ENCODE results near the gene METTL6.
"Not testable (repeated sequence)": the region's sequence is repeated elsewhere in the genome, so short reads cannot be mapped to it uniquely, and the experiment has no call there.

The METTL6 gene

DNA sequence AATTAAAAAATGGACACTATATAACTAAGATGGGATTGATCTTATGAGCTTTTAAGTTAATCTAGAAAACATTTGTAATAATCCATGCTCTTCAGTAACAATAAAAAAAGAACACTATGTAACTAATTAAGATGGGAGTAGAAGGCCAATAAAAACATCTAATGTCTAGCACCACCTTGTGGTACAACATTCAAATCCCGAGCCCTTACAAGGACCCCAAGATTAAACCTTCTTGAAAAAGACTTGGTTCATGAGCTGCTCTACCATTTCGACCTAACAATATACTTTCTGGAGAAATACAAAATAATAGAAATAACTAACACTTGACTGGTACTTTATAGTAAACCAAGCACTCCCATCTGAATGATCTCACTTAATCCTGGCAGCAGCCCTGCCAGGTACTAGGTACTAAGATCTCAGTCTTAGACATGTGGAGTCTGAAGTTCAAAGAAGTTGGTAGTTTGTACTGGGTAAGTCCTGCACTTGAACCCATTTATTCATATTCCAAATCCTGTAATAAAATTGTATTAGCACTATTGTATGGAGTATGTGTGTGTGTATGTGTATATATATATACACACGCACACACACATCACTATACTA, 21.8 kb downstream of the METTL6 start:
- in situ Hi-C loops (cut with MboI; ENCODE audit: low sequenced_read_pairs) = no loop called here

DNA sequence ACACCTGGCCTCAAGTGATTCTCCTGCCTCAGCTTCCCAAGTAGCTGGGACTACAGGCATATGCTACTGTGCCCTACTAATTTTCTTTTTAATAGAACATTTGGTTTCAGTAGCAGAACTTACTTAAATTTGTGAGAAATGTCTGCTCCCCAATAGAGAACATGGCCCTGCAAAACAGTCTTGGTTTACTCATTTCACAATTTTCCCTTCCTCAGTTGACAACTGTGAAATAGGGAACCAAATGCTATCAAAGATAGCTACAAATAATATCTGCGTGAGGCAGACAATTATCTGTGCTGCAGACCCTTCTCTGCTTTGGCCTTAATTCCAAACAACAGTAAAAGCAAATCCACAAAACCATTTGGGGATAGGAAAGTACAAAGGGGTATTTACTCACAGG, 22.6 kb downstream of the METTL6 start:
- in situ Hi-C loops (cut with MboI; ENCODE audit: low sequenced_read_pairs) = no loop called here

DNA sequence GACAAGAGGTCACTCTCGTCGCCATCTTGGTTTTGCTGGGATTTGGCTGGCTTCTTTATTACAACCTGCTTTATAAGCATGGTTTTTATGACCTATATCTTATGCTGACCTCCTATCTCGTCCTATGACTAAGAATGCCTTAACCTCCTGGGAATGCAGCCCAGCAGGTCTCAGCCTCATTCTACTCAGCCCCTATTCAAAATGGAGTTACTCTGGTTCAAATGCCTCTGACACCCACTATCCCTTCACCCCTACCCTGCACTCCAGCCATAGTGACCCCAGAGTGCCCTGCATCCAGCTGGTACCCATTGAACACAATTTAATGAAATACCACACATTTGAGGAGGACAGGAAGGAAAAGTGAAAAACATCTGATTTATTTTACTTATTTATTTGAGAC, 23.4 kb downstream of the METTL6 start:
- in situ Hi-C loops (cut with MboI; ENCODE audit: low sequenced_read_pairs) = no loop called here

DNA sequence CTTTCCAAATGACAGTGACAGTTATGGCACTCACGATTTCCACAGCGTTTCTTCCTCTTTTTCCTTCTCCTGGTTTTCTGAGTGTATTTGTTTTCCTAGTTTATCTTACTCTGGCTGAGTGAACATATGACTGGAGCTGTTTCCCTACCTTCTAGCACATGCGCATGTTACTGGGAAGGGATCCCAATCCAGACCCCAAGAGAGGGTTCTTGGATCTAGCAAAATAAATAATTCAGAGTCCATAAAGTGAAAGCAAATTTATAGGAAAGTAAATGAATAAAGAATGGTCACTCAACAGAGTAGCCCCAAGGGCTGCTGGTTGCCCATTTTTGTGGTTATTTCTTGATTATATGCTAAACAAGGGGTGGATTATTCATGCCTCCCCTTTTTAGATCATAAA, 23.8 kb downstream of the METTL6 start:
- in situ Hi-C loops (cut with MboI; ENCODE audit: low sequenced_read_pairs) = no loop called here

DNA sequence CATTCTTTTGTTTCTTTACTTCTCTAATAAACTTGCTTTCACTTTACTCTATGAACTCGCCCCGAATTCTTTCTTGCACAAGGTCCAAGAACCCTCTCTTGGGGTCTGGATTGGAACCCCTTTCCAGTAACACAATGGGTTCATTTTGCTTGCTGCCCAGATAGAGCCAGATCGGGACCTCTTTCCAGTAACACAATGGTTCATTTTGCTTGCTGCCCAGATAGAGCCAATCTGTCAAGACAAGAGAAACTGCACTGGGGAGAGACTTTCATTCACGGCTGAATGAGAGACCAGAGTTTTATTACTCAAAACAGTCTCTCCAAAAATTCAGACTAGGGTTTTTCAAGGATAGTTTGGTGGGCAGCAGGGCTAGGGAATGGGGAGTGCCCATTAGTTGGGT, 25.4 kb downstream of the METTL6 start:
- in situ Hi-C loops (cut with MboI; ENCODE audit: low sequenced_read_pairs) = no loop called here

DNA sequence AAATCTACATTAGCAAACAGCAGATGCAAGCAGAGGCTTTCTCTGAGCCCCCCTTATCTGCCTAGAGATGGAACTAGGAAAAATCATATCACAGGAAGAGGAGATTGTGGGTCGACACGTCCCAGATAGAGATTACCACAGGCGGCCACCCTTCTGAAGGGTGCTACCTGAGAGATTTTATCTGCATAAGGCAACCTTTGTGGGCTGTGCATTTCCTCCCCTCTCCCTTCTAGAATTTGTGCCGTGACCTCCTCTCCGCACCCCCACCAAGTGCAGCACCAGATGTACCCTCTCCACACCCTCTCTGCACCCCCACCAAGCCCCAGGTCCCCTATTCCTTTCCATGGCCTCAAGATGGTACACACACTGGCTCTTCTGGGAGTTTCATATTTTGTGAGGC, 27.4 kb downstream of the METTL6 start:
- in situ Hi-C loops (cut with MboI; ENCODE audit: low sequenced_read_pairs) = no loop called here

DNA sequence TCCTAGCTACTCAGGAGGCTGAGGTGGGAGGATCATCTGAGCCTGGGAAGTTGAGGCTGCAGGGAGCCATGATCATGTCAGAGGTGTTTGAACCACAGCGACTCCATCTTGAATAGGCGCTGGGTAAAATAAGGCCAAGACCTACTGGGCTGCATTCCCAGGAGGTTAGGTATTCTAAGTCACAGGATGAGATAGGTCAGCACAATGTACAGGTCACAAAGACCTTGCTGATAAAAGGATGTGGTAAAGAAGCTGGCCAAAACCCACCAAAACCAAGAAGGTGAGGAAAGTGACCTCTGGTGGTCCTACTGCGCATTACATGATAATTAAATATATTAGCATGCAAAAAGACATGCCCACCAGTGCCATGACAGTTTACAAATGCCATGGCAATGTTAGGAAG, 28.6 kb downstream of the METTL6 start:
- in situ Hi-C loops (cut with MboI; ENCODE audit: low sequenced_read_pairs) = not testable (repeated sequence)

DNA sequence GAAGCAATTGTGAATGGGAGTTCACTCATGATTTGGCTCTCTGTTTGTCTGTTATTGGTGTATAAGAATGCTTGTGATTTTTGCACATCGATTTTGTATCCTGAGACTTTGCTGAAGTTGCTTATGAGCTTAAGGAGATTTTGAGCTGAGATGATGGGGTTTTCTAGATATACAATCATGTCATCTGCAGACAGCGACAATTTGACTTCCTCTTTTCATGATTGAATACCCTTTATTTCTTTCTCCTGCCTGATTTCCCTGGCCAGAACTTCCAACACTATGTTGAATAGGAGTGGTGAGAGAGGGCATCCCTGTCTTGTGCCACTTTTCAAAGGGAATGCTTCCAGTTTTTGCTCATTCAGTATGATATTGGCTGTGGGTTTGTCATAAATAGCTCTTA, 34.1 kb downstream of the METTL6 start:
- in situ Hi-C loops (cut with MboI; ENCODE audit: low sequenced_read_pairs) = not testable (repeated sequence)

DNA sequence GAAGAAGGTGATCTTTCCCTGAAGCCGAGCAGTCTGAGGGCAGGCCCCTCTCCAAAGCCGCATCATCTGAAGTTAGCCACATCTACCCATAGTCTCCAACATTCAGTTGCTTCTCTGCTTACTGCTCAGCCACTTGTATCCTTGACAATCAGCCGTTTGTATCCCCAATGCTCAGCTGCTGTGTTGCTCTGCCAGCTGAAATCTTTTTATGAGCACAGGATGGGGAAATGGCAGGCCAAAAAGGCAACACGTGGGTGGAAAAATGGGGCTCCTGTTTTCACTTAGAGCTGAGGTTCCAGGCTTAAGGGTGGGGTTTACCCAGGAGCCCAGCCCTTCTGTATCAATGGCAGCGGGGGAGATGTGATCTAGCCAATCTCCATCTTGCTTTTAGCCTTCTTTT, 36.3 kb downstream of the METTL6 start:
- in situ Hi-C loops (cut with MboI; ENCODE audit: low sequenced_read_pairs) = no loop called here

DNA sequence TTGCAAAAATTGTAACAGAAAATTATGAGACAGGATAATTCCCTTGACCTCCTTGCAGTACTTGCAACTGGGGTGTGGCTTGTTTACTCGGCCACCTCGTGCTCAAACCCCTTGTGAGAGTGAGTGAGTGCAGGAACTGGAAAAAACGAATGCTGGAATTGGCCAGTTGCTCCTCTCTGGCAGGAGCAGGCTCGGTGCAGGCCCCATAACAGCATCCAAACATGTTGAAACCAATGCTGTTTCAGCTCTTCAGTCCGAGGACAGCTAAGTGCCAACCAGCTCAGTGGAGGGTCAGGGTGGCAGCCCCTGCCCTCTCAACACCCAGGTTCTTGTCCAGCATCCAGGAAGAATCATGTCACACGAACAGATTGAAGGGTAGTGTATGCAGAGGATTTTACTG, 36.9 kb downstream of the METTL6 start:
- in situ Hi-C loops (cut with MboI; ENCODE audit: low sequenced_read_pairs) = no loop called here

DNA sequence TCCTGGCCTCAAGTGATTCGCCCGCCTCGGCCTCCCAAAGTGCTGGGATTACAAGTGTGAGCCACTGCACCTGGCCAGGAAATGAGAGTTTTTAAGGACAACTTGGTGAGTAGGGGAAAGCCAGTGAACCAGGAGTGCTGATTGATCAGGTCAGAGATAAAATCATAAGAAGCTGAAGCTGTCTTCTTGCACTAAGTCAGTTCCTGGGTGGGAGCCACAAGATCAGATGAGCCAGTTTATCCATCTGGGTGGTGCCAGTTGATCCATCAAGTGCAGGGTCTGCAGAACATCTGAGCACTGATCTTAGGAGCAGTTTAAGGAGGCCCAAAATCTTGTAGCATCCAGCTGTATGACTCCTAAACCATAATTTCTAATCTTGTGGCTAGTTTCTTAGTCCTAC, 39.0 kb downstream of the METTL6 start:
- in situ Hi-C loops (cut with MboI; ENCODE audit: low sequenced_read_pairs) = not testable (repeated sequence)

DNA sequence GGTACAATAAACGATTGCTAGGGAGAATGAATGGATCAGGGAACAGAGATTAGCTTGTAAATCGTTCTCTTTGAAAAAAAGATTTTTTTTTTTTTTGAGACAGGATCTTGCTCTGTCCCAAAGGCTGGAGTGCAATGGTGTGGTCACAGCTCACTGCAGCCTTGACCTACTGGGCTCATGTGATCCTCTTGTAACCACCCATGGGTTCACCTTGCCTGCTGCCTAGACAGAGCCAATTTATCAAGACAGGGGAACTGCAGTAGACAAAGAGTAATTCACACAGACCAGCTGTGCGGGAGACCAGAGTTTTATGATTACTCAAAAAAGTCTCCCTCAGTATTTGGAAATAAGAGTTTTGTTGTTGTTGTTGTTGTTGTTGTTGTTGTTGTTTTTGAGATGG, 39.6 kb downstream of the METTL6 start:
- in situ Hi-C loops (cut with MboI; ENCODE audit: low sequenced_read_pairs) = no loop called here

DNA sequence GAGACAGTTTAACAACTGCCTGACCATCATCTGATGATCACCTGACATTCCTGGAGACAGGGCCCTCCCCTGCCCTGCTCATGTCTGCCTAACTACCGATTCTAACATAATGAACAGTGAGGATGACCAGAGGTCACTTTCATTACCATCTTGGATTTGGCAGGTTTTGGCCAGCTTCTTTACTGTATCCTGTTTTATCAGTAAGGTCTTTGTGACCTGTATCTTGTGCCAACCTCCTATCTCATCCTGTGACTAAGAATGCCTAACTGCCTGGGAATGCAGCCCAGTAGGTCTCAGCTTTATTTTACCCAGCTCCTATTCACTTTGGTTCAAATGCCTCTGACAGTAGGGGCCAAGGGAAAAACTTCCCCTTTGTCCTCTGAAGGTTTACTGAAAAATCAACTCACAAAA, 40.2 kb downstream of the METTL6 start:
- in situ Hi-C loops (cut with MboI; ENCODE audit: low sequenced_read_pairs) = no loop called here

DNA sequence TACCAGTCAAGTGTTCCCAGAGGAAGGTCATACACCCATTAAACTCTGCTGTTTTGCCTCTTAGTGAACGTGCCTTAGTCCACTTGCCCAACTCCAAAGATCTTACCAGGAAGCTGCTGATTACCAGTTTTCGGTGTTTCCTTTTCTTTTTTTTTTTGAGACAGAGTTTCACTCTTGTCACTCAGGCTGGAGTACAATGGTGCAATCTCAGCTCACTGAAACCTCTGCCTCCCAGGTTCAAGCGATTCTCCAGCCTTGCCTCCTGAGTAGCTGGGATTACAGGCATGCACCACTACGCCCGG, 40.7 kb downstream of the METTL6 start:
- in situ Hi-C loops (cut with MboI; ENCODE audit: low sequenced_read_pairs) = not testable (repeated sequence)

DNA sequence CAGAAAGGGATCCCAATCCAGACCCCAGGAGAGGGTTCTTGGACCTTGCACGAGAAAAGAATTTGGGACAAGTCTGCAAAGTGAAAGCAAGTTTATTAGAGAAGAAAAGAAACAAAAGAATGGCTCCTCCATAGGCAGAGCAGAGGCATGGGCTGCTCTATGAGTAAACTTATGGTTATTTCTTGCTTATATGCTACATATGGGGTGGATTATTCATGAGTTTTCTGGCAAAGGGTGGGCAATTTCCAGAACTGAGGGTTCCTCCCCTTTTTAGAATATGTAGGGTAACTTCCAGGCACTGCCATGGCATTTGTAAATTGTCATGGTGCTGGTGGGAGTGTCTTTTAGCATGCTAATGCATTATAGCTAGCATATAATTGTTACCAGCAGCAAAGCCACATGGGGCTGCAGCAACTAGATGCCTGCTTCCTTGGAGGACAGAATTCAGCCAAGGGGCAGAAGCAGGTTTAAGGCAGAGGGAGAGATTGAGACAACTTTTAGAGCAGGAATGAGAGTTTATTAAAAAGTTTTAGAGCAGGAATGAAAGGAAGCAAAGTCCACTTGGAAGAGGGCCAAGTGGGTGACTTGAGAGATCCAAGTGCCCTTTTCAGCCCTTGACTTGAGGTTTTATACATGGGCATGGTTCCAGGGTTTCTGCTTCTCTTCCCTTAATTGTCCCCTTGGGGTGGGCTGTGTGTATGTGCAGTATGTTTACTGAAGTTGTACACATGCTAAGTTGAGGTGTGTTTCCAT, 41.3 kb downstream of the METTL6 start:
- in situ Hi-C loops (cut with MboI; ENCODE audit: low sequenced_read_pairs) = no loop called here

DNA sequence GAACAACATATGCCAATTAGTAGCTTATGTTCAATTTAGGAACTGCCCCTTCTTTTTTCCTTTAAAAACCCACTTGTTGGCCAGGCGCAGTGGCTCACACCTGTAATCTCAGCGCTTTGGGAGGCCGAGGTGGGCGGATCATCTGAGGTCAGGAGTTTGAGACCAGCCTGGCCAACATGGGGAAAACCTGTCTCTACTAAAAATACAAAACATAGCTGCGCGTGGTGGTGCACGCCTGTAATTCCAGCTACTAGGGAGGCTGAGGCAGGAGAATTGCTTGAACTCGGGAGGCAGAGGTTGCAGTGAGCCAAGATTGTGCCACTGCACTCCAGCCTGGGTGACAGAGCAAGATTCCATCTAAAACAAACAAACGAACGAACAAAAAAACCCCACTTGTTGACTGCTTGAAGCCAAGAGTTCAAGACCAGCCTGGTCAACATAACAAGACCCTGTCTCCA, 42.1 kb downstream of the METTL6 start:
- in situ Hi-C loops (cut with MboI; ENCODE audit: low sequenced_read_pairs) = not testable (repeated sequence)

DNA sequence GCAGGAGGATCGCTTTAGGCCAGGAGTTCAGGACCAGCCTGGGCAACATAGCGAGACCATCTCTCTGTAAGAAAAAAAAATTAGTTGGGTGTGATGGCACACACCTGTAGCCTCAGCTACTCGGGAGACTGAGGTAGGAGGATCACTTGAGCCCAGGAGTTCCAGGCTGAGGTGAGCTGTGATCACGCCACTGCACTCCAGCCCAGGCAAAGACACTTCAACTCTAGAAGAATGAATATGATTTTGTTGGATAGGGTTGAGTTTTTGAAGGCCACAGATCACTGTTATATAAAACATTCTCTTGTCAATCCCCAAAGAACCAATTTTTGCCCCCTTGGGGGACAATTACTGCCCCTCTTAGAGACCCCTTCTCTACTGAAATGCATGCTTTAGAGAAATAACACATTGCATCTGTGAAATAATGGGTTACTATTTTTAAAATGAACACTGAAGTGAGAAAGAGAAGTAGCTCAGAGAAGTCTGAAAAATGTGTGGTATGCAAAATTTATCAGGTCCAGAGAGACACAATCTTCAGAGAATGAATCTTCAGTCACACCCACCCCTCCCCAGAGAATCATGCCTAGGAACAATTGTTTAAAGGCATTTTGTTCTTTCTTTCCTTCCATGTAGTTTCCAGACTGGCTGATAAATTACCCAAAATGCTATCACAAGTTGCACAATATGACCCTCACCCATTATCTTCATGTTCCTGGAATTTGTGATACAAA, 42.7 kb downstream of the METTL6 start:
- in situ Hi-C loops (cut with MboI; ENCODE audit: low sequenced_read_pairs) = no loop called here

DNA sequence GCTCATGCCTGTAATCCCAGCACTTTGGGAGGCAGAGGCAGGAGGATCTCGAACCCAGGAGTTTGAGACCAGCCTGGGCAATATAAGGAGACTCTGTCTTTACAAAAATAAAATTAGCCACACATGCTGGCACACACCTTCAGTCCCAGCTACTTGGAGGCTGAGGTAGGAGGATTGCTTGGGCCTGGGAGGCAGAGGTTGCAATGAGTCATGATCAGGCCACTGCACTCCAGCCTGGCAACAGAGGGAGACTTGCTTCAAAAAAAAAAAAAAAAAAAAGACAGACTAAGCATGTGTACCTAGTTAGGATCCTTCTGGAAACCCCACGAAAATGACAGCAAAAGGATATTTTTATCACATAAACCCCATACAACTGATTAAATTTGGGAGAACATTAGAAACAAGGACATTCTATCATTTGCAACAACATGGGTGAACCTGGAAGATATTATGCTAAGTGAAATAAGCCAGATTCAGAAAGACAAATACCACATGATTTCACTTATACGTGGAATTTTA, 44.9 kb downstream of the METTL6 start:
- in situ Hi-C loops (cut with MboI; ENCODE audit: low sequenced_read_pairs) = no loop called here

DNA sequence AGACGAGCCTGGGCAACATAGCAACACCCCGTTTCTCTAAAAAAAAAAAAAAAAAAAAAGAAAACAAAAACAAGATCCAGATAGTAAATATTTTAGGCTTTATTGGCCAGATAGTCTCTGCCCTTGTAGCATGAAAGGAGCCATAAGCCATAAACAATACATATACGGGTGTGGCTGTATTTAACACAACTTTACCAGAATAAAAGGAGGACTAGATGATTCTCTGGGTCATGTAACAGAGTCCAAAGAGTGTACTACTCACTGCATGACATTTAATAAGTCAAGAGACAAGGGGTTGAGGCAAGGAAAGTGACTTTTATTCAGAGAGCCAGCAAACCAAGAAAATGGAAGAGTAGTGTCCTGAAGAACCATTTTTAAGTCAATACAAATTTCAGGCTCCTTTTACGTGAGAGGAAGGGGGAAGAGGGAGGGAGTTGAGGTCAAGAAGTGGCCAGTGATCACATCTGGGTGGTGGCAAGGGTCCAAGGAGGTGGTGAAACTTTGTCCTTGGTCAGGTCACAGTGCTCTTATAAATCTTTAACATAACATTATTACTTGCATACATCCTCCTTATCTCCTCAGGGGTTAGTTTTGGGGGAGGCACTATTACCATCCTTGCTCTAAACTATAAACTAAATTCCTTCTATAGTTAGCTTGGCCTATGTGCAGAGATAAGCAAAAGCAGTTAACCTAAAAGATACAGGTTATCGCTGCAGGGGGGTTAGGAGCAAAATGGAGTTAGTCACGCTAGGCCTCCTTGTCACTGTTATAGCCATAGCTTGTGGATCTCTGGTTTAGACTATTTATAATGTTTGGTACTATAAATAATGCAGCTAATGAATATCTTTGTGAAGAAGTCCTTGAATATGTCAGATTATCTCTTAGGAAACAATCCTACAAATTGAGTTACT, 46.1 kb downstream of the METTL6 start:
- in situ Hi-C loops (cut with MboI; ENCODE audit: low sequenced_read_pairs) = no loop called here

DNA sequence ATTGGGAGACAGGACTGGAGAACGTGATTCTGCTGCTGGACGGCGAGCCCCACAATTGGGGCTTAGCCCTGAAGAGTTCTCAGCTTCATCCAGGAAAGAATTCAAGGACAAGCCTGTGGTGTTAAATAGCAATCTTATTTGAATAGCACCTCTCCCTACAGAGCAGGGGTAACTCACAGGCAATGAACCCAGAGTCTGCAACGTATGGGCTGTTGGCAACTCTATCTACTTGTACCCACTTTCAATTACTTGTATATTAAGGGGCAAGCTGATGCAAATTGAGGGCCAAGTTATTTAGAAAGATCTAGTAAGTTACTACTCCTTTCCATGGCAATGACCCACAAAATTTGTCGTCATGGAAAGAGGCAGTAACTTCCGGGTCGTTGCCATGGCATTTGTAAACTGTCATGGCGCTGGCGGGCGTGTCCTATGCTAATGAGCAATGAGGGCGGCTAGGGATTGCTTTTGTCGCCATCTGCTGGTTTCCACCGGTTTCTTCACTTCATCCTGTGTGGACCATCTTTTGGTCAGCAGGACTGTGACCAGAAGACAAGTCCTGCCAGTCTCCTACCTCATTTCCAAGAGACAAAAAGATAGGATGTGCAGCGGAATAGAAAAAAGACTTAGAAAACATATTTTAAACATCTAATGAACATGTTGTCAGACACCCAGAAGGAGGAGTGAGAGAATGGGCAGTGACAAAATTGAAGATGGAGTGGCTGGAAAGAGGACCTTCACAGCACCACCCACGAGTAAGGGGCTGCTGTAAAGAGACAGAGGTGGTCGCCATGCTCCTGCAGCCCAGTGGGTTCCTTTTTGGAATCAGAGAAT, 49.2 kb downstream of the METTL6 start:
- in situ Hi-C loops (cut with MboI; ENCODE audit: low sequenced_read_pairs) = loop anchor here (5.0 kb wide), 1 partner anchor 106 kb away; no protein-coding TSS in a partner anchor
